IMR-90 (cell line): ENCODE data around the gene DUSP16. TPM values are rescaled to one million over a fixed set of nuclear protein-coding genes. Genes with fewer than 3 reads are reported as not detected.

Source experiments
- ATAC-seq: fragments of 200-7000 bp; cut with Tn5 transposase; 2 replicates; pipeline ENCODE4 v1.9.1; 2020; ENCODE audit warnings: low read depth, mild to moderate bottlenecking, moderate library complexity
- BruUV-seq: library from RNA; stranded (reverse); fragments of 400-500 nt; replicated peaks from 2 replicates; lab custom pipeline; 2021; lab: Mats Ljungman, UMichigan
- CTCF ChIA-PET: fragments of 300-600 bp; formaldehyde crosslinking; extraction: SDS; loops from one replicate; lab custom pipeline; 2021; ENCODE audit warnings: antibody characterized with exemption; lab: Yijun Ruan, JAX
- POLR2A ChIA-PET: fragments of 300-600 bp; sonication (Branson Sonifier 250); formaldehyde crosslinking; loops from one replicate; lab custom pipeline; 2022; ENCODE audit warnings: antibody characterized with exemption; ENCODE audit not compliant: unreplicated experiment; lab: Charles Lee
- DNase-seq: peaks from one replicate; pipeline ENCODE4 v3.0.0; 2013
- H2AFZ ChIP-seq: replicated peaks from 2 replicates; pipeline ENCODE3; 2013; ENCODE audit warnings: low read length, mild to moderate bottlenecking; ENCODE audit not compliant: poor library complexity
- H2AK5ac ChIP-seq: 2 replicates; pipeline ENCODE4 v1.6.1; 2013; ENCODE audit warnings: low read depth, low read length, inconsistent platforms
- H2AK9ac ChIP-seq: replicated peaks from 2 replicates; pipeline ENCODE3; 2013; ENCODE audit warnings: mild to moderate bottlenecking, low read depth, low read length, moderate library complexity; ENCODE audit not compliant: poor library complexity
- H2BK120ac ChIP-seq: 2 replicates; pipeline ENCODE4 v1.6.1; 2013; ENCODE audit warnings: low read depth, low read length, inconsistent platforms
- H2BK15ac ChIP-seq: 3 replicates; pipeline ENCODE4 v1.6.1; 2013; ENCODE audit warnings: low read depth, low read length, inconsistent platforms
- H2BK20ac ChIP-seq: 2 replicates; pipeline ENCODE4 v1.6.1; 2013; ENCODE audit warnings: low read depth, mild to moderate bottlenecking, inconsistent platforms, low read length, moderate library complexity
- H2BK5ac ChIP-seq: 2 replicates; pipeline ENCODE4 v1.6.1; 2013; ENCODE audit warnings: mild to moderate bottlenecking, low read depth, low read length, inconsistent platforms; ENCODE audit not compliant: poor library complexity, severe bottlenecking
- H3K14ac ChIP-seq: replicated peaks from 2 replicates; pipeline ENCODE4 v1.6.1; 2013; ENCODE audit warnings: low read depth, low read length, inconsistent platforms
- H3K18ac ChIP-seq: 2 replicates; pipeline ENCODE4 v1.6.1; 2013; ENCODE audit warnings: low read depth, low read length, control low read depth
- H3K23ac ChIP-seq: 2 replicates; pipeline ENCODE4 v1.6.1; 2013; ENCODE audit warnings: low read depth, low read length, inconsistent platforms
- H3K27ac ChIP-seq: 2 replicates; pipeline ENCODE4 v1.5.1; 2013; ENCODE audit warnings: mild to moderate bottlenecking, control low read depth, low read length; ENCODE audit not compliant: insufficient read depth
- H3K27me3 ChIP-seq: 2 replicates; pipeline ENCODE4 v1.6.1; 2013; ENCODE audit warnings: low read length; ENCODE audit not compliant: control insufficient read depth, insufficient read depth
- H3K36me3 ChIP-seq: 2 replicates; pipeline ENCODE4 v1.6.1; 2013; ENCODE audit warnings: low read length, mixed read lengths; ENCODE audit not compliant: control insufficient read depth, insufficient read depth
- H3K4ac ChIP-seq: 2 replicates; pipeline ENCODE4 v1.6.1; 2013; ENCODE audit warnings: low read depth, low read length, inconsistent platforms
- H3K4me1 ChIP-seq: 2 replicates; pipeline ENCODE4 v1.6.1; 2013; ENCODE audit warnings: low read length, mixed read lengths; ENCODE audit not compliant: control insufficient read depth, insufficient read depth
- H3K4me2 ChIP-seq: 2 replicates; pipeline ENCODE4 v1.6.1; 2013; ENCODE audit warnings: low read depth, mild to moderate bottlenecking, control low read depth, low read length, moderate library complexity
- H3K4me3 ChIP-seq: 2 replicates; pipeline ENCODE4 v1.5.1; 2013; ENCODE audit warnings: low read depth, mild to moderate bottlenecking, control low read depth, low read length, moderate library complexity; ENCODE audit not compliant: insufficient read depth
- H3K56ac ChIP-seq: 2 replicates; pipeline ENCODE4 v1.6.1; 2013; ENCODE audit warnings: low read length, inconsistent platforms; ENCODE audit not compliant: insufficient read depth; ENCODE audit errors: extremely low read depth
- H3K79me1 ChIP-seq, 2 experiments: 2 replicates each; pipeline ENCODE4 v1.6.1; 2013; ENCODE audit warnings: low read length in 2 of 2, inconsistent platforms in 1 of 2, low read depth in 1 of 2
- H3K9ac ChIP-seq: 2 replicates; pipeline ENCODE4 v1.6.1; 2013; ENCODE audit warnings: low read depth, low read length, control low read depth
- H3K9me1 ChIP-seq: 2 replicates; pipeline ENCODE4 v1.6.1; 2013; ENCODE audit warnings: low read length, inconsistent platforms; ENCODE audit not compliant: insufficient read depth
- H3K9me3 ChIP-seq: 2 replicates; pipeline ENCODE4 v1.6.1; 2013; ENCODE audit warnings: low read length; ENCODE audit not compliant: control insufficient read depth, insufficient read depth
- H4K20me1 ChIP-seq: 2 replicates; pipeline ENCODE4 v1.6.1; 2013; ENCODE audit warnings: low read length, inconsistent platforms; ENCODE audit not compliant: insufficient read depth
- H4K5ac ChIP-seq: 2 replicates; pipeline ENCODE4 v1.6.1; 2013; ENCODE audit warnings: mild to moderate bottlenecking, low read depth, low read length, control low read depth
- H4K8ac ChIP-seq, 2 experiments: 2 replicates each; pipeline ENCODE4 v1.6.1; 2013; ENCODE audit warnings: low read depth in 2 of 2, low read length in 2 of 2, control low read depth in 1 of 2, inconsistent platforms in 1 of 2
- H4K91ac ChIP-seq: 2 replicates; pipeline ENCODE4 v1.6.1; 2013; ENCODE audit warnings: low read depth, low read length, inconsistent platforms; ENCODE audit not compliant: insufficient read depth
- BHLHE40 ChIP-seq: fragments of 150-350 bp; IDR thresholded peaks from 2 replicates; pipeline ENCODE4 v1.6.1; 2016; ENCODE audit warnings: mild to moderate bottlenecking, low read depth, low read length
- CEBPB ChIP-seq: IDR thresholded peaks from 2 replicates; pipeline ENCODE4 v1.6.1; 2012; ENCODE audit warnings: low read depth, low read length, improper control_type of control experiment
- CHD1 ChIP-seq: IDR thresholded peaks from 2 replicates; pipeline ENCODE4 v1.6.1; 2012; ENCODE audit warnings: low read depth, low read length, improper control_type of control experiment
- CTCF ChIP-seq: conservative IDR thresholded peaks from 2 replicates; pipeline ENCODE4 v1.5.1; 2012; ENCODE audit warnings: mild to moderate bottlenecking, low read depth, low read length, improper control_type of control experiment
- ELK1 ChIP-seq: fragments of 150-350 bp; IDR thresholded peaks from 2 replicates; pipeline ENCODE4 v1.6.1; 2016; ENCODE audit warnings: low read depth, mild to moderate bottlenecking, low read length, moderate library complexity, borderline replicate concordance
- FOS ChIP-seq: fragments of 150-350 bp; IDR thresholded peaks from 2 replicates; pipeline ENCODE4 v1.6.1; 2016; ENCODE audit warnings: low read depth, low read length
- MAFK ChIP-seq: IDR thresholded peaks from 2 replicates; pipeline ENCODE4 v1.6.1; 2012; ENCODE audit warnings: low read depth, low read length, improper control_type of control experiment
- MAZ ChIP-seq: IDR thresholded peaks from 2 replicates; pipeline ENCODE4 v1.6.1; 2012; ENCODE audit warnings: low read depth, mild to moderate bottlenecking, low read length, improper control_type of control experiment, moderate library complexity, borderline replicate concordance
- MXI1 ChIP-seq: IDR thresholded peaks from 2 replicates; pipeline ENCODE4 v1.6.1; 2012; ENCODE audit warnings: low read depth, mild to moderate bottlenecking, low read length, moderate library complexity, borderline replicate concordance
- NFE2L2 ChIP-seq: fragments of 150-350 bp; IDR thresholded peaks from 2 replicates; pipeline ENCODE4 v1.6.1; 2016; ENCODE audit warnings: low read depth, mild to moderate bottlenecking, low read length
- POLR2A ChIP-seq: IDR thresholded peaks from 2 replicates; pipeline ENCODE4 v1.6.1; 2012; ENCODE audit warnings: mild to moderate bottlenecking, low read depth, low read length
- RAD21 ChIP-seq: IDR thresholded peaks from 2 replicates; pipeline ENCODE4 v1.6.1; 2012; ENCODE audit warnings: low read length, improper control_type of control experiment
- RCOR1 ChIP-seq: IDR thresholded peaks from 2 replicates; pipeline ENCODE4 v1.6.1; 2012; ENCODE audit warnings: mild to moderate bottlenecking, low read length, improper control_type of control experiment; ENCODE audit not compliant: insufficient replicate concordance
- RFX5 ChIP-seq: IDR thresholded peaks from 2 replicates; pipeline ENCODE4 v1.8.0; 2012; ENCODE audit warnings: low read depth, mild to moderate bottlenecking, low read length, moderate library complexity
- SMC3 ChIP-seq: fragments of 150-350 bp; IDR thresholded peaks from 2 replicates; pipeline ENCODE4 v1.6.1; 2016; ENCODE audit warnings: low read depth, mild to moderate bottlenecking, antibody characterized with exemption, low read length, moderate library complexity
- USF2 ChIP-seq: fragments of 150-350 bp; IDR thresholded peaks from 2 replicates; pipeline ENCODE4 v1.6.1; 2017; ENCODE audit warnings: mild to moderate bottlenecking, antibody characterized with exemption, low read length, low read depth
- WGBS, 2 experiments: methylation state at CpG; one replicate each; pipeline versions ENCODE4 v1.1.5 to v1.1.7; 2013; ENCODE audit warnings: missing lambda C conversion rate in 2 of 2; ENCODE audit not compliant: insufficient read length in 1 of 2; ENCODE audit errors: extremely low coverage in 2 of 2; 5-methylcytosine and 5-hydroxymethylcytosine counted together
- dilution Hi-C: fragments of 300-500 bp; cut with HindIII; formaldehyde crosslinking; loops from one replicate; pipeline ENCODE4 v1.14.3; 2018; ENCODE audit warnings: low sequenced_read_pairs; ENCODE audit not compliant: unreplicated experiment
- in situ Hi-C: fragments of 300-500 bp; cut with MboI; formaldehyde crosslinking; loops from 3 replicates; pipeline ENCODE4 v1.14.3; 2019; ENCODE audit warnings: low sequenced_read_pairs, inconsistent platforms, mixed read lengths
- intact Hi-C: fragments of 100-400 bp; cut with micrococcal nuclease; formaldehyde crosslinking; loops from 2 replicates; pipeline ENCODE4 v1.10.0; 2022
- polyA plus RNA-seq, 3 experiments: library from polyadenylated mRNA; depleted of rRNA; stranded (reverse); fragments of >200 nt; gene quantifications; 2 replicates each; pipeline ENCODE4 v1.2.3, GENCODE V29; 2012; ENCODE audit warnings: low replicate concordance in 1 of 3
- total RNA-seq: library from RNA; depleted of rRNA; stranded (reverse); fragments of >200 nt; gene quantifications from 2 replicates; pipeline ENCODE4 v1.2.3, GENCODE V29; 2012

Gene DUSP16
- total and polyA plus RNA-seq, 2 of the 4 experiments (the other 2 are of a cell fraction), result 4.7 to 10.0 TPM

GRCh38 chr12:12481631-12482030 is 81.0 kb downstream of the DUSP16 start:
- H2BK120ac ChIP-seq, result no peak overlapping the region
- POLR2A ChIA-PET, result no interaction called here

More at GRCh38 chr12:12481631-12482030, 81.0 kb downstream of the DUSP16 start:
- Histone ChIP-seq H3K14ac (no peak overlapping the region), H2AFZ (no peak overlapping the region), H3K36me3 (peaks cover 23% of the 10 kb centered on the region), H3K56ac (no peak overlapping the region), H3K4ac (no peak overlapping the region), H3K23ac (no peak overlapping the region), H3K18ac (no peak overlapping the region), H3K9me1 (0 out of 2 replicates have a peak, but pooled peaks cover 2% of the 10 kb centered on the region), H3K4me1 (no peaks in the 10 kb centered on the region), H3K9ac (no peak overlapping the region), H4K20me1 (0 out of 2 replicates have a peak, but pooled peaks cover 4% of the 10 kb centered on the region), H3K4me3 (no peak overlapping the region), H4K5ac (no peak overlapping the region), H3K79me1 (0 out of 4 replicates have a peak, but pooled peaks cover 0 to 3% of the 10 kb centered on the region in 2 experiments), H4K8ac (no peak overlapping the region), H3K27me3 (no peaks in the 10 kb centered on the region), H2BK20ac (no peak overlapping the region), H2AK5ac (no peak overlapping the region), H2AK9ac (no peak overlapping the region), H3K27ac (no peak overlapping the region), H3K4me2 (no peak overlapping the region), H2BK15ac (no peak overlapping the region), H3K9me3 (no peaks in the 10 kb centered on the region), H2BK5ac (no peak overlapping the region), H4K91ac (no peak overlapping the region)
- 58% methylated on average over 2 of the region's 2 CpGs; no CpG with 5 or more reads in 1 of the 2 experiments for WGBS, 2 experiments
- intact Hi-C loops, result loop anchor here (2.0 kb wide), 1 partner anchor 15 kb away; no protein-coding TSS in a partner anchor
- no TSS peak for BruUV-seq
- TF ChIP-seq RCOR1, result no peak
- TF ChIP-seq SMC3, result no peak
- TF ChIP-seq CHD1, result no peak
- TF ChIP-seq MXI1, result no peak
- no peak for TF ChIP-seq FOS
- no peak for TF ChIP-seq CEBPB
- TF ChIP-seq RFX5, result no peak
- no peak for TF ChIP-seq BHLHE40
- no peak for TF ChIP-seq USF2
- TF ChIP-seq MAFK, result no peak
- TF ChIP-seq RAD21, result no peak
- no peak for TF ChIP-seq NFE2L2
- no peak for TF ChIP-seq CTCF
- no peak for TF ChIP-seq POLR2A
- no peak for TF ChIP-seq MAZ
- no peak for TF ChIP-seq ELK1
- no peak for DNase-seq
- dilution Hi-C loops, result no loop called here
- in situ Hi-C loops, result no loop called here
- no peak for ATAC-seq
- CTCF ChIA-PET, result no interaction called here
